PC-9 (cell line): ENCODE data around the gene KLHL42. TPM values are rescaled to one million over a fixed set of nuclear protein-coding genes. Genes with fewer than 3 reads are reported as not detected.

ENCODE experiments used
- BruUV-seq: library from RNA; stranded (reverse); fragments of 400-500 nt; replicated peaks from 2 replicates; lab custom pipeline; 2021; lab: Mats Ljungman, UMichigan
- CTCF ChIA-PET: fragments of 300-600 bp; sonication (Branson Sonifier 250); formaldehyde crosslinking; loops from one replicate; lab custom pipeline; 2022; ENCODE audit warnings: antibody characterized with exemption; lab: Charles Lee
- POLR2A ChIA-PET: fragments of 300-600 bp; sonication (Branson Sonifier 250); formaldehyde crosslinking; loops from one replicate; lab custom pipeline; 2022; ENCODE audit warnings: antibody characterized with exemption; ENCODE audit not compliant: unreplicated experiment; lab: Charles Lee
- DNase-seq, 2 experiments: peaks; one replicate each; pipeline versions ENCODE4 v3.0.0 to v3.0.0-alpha.2; 2015 to 2022; ENCODE audit warnings: mixed read lengths in 1 of 2
- H2AFZ ChIP-seq: fragments of 200-600 bp; sonication (generic); 2 replicates; pipeline ENCODE4 v1.8.1; 2017; ENCODE audit warnings: antibody characterized with exemption
- H3F3A ChIP-seq: fragments of 200-600 bp; sonication (generic); 2 replicates; pipeline ENCODE4 v1.8.1; 2017; ENCODE audit warnings: antibody characterized with exemption, mild to moderate bottlenecking, low read depth; ENCODE audit not compliant: insufficient read depth
- H3K27ac ChIP-seq: fragments of 200-600 bp; sonication (generic); 2 replicates; pipeline ENCODE4 v1.6.1; 2016; ENCODE audit warnings: mixed run types
- H3K27me3 ChIP-seq: fragments of 200-600 bp; sonication (generic); 2 replicates; pipeline ENCODE4 v1.6.1; 2016; ENCODE audit warnings: low read depth, mixed run types; ENCODE audit not compliant: insufficient read depth
- H3K36me3 ChIP-seq: fragments of 200-600 bp; sonication (generic); 2 replicates; pipeline ENCODE4 v1.6.1; 2016; ENCODE audit warnings: low read depth, mixed run types
- H3K4me1 ChIP-seq: fragments of 200-600 bp; sonication (generic); replicated peaks from 2 replicates; pipeline ENCODE4 v1.6.1; 2016; ENCODE audit warnings: mixed run types; ENCODE audit not compliant: insufficient read depth
- H3K4me2 ChIP-seq: fragments of 200-600 bp; sonication (generic); 2 replicates; pipeline ENCODE4 v1.6.1; 2017; ENCODE audit warnings: mixed run types
- H3K4me3 ChIP-seq: fragments of 200-600 bp; sonication (generic); 2 replicates; pipeline ENCODE4 v1.6.1; 2016; ENCODE audit warnings: mixed run types
- H3K79me2 ChIP-seq: fragments of 200-600 bp; sonication (generic); 2 replicates; pipeline ENCODE4 v1.6.1; 2017; ENCODE audit warnings: low read depth, mixed run types
- H3K9me2 ChIP-seq: fragments of 200-600 bp; sonication (generic); 2 replicates; pipeline ENCODE4 v1.8.1; 2017; ENCODE audit warnings: mild to moderate bottlenecking; ENCODE audit not compliant: insufficient read depth
- H3K9me3 ChIP-seq: fragments of 200-600 bp; sonication (generic); 2 replicates; pipeline ENCODE4 v1.8.1; 2016; ENCODE audit warnings: low read depth; ENCODE audit not compliant: insufficient read depth
- H4K20me1 ChIP-seq: fragments of 200-600 bp; sonication (generic); 2 replicates; pipeline ENCODE4 v1.8.1; 2017; ENCODE audit not compliant: insufficient read depth
- CTCF ChIP-seq: fragments of 200-600 bp; sonication (generic); conservative IDR thresholded peaks from 2 replicates; pipeline ENCODE4 v1.6.1; 2017; ENCODE audit warnings: mixed run types, antibody characterized with exemption, mild to moderate bottlenecking, moderate library complexity
- EZH2 ChIP-seq: fragments of 200-600 bp; sonication (generic); IDR thresholded peaks from 2 replicates; pipeline ENCODE4 v1.8.0; 2017; ENCODE audit warnings: antibody characterized with exemption, low read depth
- intact Hi-C: fragments of 100-400 bp; cut with micrococcal nuclease; formaldehyde crosslinking; loops from one replicate; pipeline ENCODE4 v1.10.0; 2022; ENCODE audit not compliant: unreplicated experiment
- total RNA-seq: library from RNA; stranded (reverse); gene quantifications from 2 replicates; pipeline ENCODE4 v1.2.3, GENCODE V29; 2021

KLHL42 gene
- total RNA-seq, 1 experiment from 2014 or later, result 33.6 TPM

- peaks cover 60% of the 10 kb centered on the region for H3K79me2 ChIP-seq
- H3K9me2 ChIP-seq, result no peaks in the 10 kb centered on the region
- H3K4me3 ChIP-seq, result peak overlapping the region; percentile 74
- H2AFZ ChIP-seq, result peak overlapping the region; percentile 75; the same call in 1 of the 2 replicates
- peak overlapping the region; percentile 64 for H3K27ac ChIP-seq
- DNase-seq, result no peak
- H4K20me1 ChIP-seq, result no peaks in the 10 kb centered on the region
- intact Hi-C loops, result loop anchor here (2.0 to 5.0 kb wide), 3 partner anchors 41 to 187 kb away; no protein-coding TSS in a partner anchor
- no peaks in the 10 kb centered on the region for H3K9me3 ChIP-seq
- peaks cover 11% of the 10 kb centered on the region for H3K36me3 ChIP-seq
- ChIA-PET POLR2A (no interaction called here), CTCF (no interaction called here)
- H3K4me2 ChIP-seq, result peak overlapping the region; percentile 87
- no peaks in the 10 kb centered on the region for H3K27me3 ChIP-seq
- peaks cover 38% of the 10 kb centered on the region for H3F3A ChIP-seq
- TF ChIP-seq EZH2, result no peak
- TF ChIP-seq CTCF, result no peak
- peaks cover 61% of the 10 kb centered on the region for H3K4me1 ChIP-seq
- BruUV-seq, result no TSS peak
Measured at GRCh38 chr12:27781680-27782079, 1.6 kb downstream of the KLHL42 start.

GRCh38 chr12:27782481-27782880 is 2.4 kb downstream of the KLHL42 start:
- Histone ChIP-seq H2AFZ (no peak overlapping the region), H3K9me2 (no peaks in the 10 kb centered on the region), H3K36me3 (peaks cover 11% of the 10 kb centered on the region), H3K4me3 (peak overlapping the region; percentile 74; the same call in 1 of the 2 replicates), H3K9me3 (no peaks in the 10 kb centered on the region), H3K27me3 (no peaks in the 10 kb centered on the region), H3F3A (peaks cover 35% of the 10 kb centered on the region), H4K20me1 (no peaks in the 10 kb centered on the region), H3K79me2 (peaks cover 68% of the 10 kb centered on the region), H3K4me1 (peaks cover 65% of the 10 kb centered on the region), H3K27ac (no peak overlapping the region), H3K4me2 (peak overlapping the region; percentile 87)
- TF ChIP-seq EZH2, result no peak
- no peak for TF ChIP-seq CTCF
- CTCF ChIA-PET, result no interaction called here
- no peak for DNase-seq
- POLR2A ChIA-PET, result no interaction called here
- intact Hi-C loops, result loop anchor here (5.0 kb wide), 2 partner anchors 40 to 50 kb away; no protein-coding TSS in a partner anchor
- BruUV-seq, result no TSS peak

GRCh38 chr12:27785882-27786570 is 6.0 kb downstream of the KLHL42 start:
- CTCF ChIA-PET, result no interaction called here
- no peaks in the 10 kb centered on the region; the same call in 1 of the 2 replicates for H4K20me1 ChIP-seq

More at GRCh38 chr12:27785882-27786570, 6.0 kb downstream of the KLHL42 start:
- TF ChIP-seq EZH2, result no peak
- no peak for TF ChIP-seq CTCF
- Histone ChIP-seq H3K36me3 (peaks cover 11% of the 10 kb centered on the region), H3K4me2 (peak overlapping the region; percentile 60), H3K4me3 (no peak overlapping the region; the same call in 1 of the 2 replicates), H3K27ac (peak overlapping the region; percentile 78), H3F3A (peaks cover 31% of the 10 kb centered on the region), H3K27me3 (no peaks in the 10 kb centered on the region), H3K79me2 (peaks cover 96% of the 10 kb centered on the region), H3K9me2 (no peaks in the 10 kb centered on the region), H2AFZ (no peak overlapping the region), H3K4me1 (peaks cover 49% of the 10 kb centered on the region), H3K9me3 (no peaks in the 10 kb centered on the region)
- DNase-seq, result peak in 1 of 2 experiments; percentile 81
- BruUV-seq, result no TSS peak
- POLR2A ChIA-PET, result no interaction called here
- intact Hi-C loops, result no loop called here
